GM19238 (cell line): ENCODE results near the gene CCDC83.
"Not testable (repeated sequence)": the region's sequence is repeated elsewhere in the genome, so short reads cannot be mapped to it uniquely, and the experiment has no call there.

Source experiments
- DNase-seq: peaks from one replicate; pipeline ENCODE4 v3.0.0; 2011; ENCODE audit warnings: low spot score; ENCODE audit not compliant: insufficient read length

Gene CCDC83

DNA sequence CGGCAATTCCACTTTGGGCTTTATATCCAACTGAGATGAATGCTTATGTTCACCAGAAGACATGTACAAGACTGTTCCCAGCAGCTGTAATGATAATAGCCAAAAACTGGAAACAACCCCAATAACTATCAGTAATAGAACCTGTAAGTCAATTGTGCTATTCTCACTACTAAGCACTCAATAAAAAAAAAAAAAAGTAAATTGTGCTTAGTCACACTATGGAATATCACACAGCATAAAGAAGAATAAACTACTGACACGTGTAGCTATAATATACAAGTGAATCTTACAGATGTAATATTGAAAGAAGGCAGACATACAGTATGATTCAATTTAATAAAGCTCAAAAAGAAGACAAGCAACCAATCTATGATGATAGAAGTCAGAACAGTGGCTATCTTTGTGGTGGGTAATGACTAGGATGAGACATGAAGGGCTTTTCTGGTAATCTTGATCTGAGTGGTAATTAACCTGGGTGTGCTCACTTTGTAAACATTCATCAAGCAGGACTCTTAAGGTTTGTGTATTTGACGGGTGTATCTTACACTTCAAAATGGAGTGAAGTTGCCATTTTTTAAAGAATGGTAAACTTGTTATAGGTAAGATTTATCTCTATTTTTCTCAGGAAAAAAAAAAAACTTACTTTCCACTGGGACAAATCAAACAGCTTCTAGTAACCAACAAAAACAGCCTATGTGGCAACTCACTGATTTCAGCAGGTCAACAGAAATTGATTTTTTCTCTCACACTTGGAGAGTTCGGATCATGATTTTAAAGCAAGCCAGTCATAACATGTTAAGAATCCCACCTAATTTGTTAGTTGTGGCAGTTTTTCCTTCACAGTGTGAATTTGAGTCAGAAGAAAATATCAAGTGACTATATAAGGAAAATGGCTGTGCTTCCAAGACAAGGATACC lies 84.2 kb downstream of the CCDC83 start:
- DNase-seq: no peak

DNA sequence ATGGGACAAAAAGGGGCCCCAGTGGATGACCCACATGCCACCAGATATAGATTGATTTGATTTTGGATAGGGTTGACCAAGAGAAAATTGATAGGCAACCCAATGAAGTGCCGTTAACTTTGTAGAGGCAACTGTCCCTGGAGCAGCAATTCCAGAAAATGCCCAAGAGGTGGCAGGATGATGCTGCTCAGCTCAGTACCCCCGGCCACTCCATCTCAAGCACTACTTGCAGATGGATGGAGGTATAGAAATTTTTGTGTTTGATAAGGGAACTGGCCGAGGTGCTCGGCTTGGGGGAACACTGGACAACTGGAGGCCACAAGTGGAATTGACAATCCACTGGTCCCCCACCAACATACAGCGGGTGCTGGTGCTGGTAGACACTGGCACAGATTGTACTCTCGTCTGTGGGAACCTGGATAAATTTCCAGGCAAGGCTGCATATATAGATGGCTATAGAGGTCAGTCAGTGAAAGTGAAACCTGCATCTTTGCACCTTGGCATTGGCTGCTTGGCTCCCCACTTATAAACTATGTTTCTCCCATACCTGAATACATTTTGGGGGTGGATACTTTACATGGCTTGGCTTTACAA lies 86.3 kb downstream of the CCDC83 start:
- DNase-seq: peak; percentile 25

DNA sequence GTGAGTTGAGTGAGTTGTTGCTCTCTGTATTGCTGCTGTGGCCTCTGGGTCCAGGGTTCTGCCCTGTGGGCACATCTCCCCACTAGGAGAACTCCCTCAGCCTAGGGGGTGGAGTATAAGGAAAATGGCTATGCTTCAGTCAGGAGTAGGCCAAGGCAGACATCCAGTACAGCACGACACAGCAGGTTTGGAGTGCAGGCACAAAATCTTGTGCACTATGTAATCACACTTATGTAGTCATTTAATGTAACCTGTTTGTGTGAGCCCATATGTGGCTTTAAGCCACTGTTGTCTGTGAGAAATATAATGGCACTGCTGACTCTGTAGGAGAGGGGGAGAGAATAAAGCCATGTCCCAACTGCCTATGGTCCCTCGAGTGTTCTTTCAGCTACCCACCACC lies 90.1 kb downstream of the CCDC83 start:
- no peak for DNase-seq

DNA sequence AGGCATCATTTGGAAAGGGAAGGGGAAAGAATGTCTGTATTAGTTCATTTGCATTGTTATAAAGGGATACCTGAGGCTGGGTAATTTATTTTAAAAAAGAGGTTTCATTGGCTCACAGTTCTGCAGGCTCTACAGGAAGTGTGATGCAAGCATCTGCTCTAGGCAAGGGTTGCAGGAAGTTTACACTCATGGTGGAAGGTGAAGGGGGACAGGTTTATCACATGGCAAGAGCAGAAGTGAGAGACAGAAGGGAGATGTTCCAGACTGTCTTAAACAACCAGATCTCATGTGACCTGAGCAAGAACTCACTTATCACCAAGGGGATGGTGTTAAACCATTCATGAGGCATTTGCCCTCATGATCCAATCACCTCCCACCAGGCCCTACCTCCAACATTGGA lies 90.6 kb downstream of the CCDC83 start:
- no peak for DNase-seq

DNA sequence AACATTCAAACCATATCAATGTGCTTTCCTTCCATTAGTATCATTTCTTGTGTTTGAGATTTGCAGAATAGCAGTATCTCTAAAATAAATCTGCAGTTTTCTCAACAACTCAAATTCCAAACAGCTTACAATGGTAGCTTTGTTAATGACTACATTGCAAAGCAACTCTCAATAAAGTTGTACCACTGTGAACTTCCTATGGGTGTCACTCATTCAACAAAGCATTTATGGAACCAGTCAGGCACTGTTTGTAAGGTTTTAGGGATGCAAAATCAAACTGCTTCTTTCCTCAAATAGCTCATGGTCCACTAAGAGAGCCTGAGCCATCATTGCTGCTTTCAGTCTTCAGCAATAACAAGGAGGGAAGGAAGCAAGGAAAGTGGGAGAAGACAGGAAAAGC lies 91.0 kb downstream of the CCDC83 start:
- DNase-seq: no peak

DNA sequence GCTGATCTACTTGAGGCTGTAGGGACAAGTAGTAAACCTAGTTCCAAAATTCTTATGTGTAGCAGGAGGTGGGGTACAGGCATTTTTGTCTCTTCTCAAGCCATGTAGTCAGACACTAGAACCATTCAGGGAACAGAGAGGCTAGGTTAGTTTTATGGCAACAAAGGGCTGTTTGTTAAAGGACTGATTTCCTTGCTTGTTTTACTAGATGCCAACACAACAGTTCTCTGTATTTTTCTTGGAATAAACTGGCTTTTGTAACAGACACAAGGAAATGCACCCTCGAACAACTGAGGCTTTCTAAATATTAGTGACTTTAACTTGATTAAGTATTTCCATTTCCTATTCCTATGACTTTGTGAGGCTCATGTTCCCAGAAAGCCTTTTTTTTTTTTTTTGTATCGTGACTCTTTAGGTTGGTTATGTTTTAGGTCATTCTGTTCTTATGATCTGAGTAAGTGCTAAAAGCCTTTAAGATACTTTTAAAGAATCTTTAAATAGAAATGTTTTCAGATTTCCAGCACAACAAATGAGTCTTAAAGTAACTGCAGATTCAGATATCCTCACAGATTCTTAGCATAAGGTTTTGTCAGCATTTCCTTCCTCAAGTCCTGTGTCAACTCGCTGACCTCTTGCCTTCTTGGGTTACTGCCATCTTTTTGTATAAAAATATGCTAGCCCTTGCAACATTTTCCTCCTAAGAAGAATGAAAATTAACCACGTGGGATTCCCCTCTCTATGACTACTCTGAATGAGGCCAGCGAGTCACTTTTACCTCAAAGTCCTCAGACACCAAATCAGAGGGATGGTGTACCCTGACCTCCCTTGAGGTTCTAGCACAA lies 92.5 kb downstream of the CCDC83 start:
- no peak for DNase-seq

DNA sequence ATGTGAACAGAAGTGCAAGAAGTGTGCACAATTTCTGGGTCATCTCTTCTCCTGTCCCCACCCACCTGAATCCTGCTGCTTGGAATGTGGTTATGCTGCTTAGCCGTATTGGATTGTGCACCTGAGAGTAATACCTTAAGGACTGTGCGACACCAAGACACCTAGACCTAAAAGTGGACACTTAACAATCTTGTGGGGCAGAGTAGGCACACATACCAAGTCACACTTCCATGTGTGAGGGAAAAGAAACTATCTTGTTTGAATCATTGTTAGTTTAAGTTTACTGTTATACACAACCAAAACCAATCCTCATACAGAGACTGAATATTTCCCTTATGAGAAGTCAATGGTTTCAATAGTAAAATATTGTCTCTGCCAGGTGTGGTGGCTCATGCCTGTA lies 93.7 kb downstream of the CCDC83 start:
- no peak for DNase-seq

DNA sequence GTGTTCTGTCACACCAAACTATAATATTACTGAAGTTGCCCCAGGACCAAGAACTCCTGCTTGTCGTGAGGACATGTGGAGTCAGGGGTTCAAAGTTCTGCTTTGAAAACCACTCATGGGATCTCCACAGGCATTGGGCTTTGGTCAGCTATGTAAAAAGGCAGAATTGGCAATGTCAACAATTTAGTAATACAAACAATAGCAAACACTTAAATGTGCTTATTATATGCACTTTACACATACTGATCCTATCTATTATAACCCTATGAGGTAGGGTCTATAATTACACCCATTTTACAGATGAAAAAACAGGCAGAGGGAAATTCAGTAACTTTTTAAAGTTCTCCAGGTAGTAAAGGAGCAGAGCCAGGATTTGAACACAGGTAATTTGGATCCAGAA lies 94.6 kb downstream of the CCDC83 start:
- DNase-seq: no peak

DNA sequence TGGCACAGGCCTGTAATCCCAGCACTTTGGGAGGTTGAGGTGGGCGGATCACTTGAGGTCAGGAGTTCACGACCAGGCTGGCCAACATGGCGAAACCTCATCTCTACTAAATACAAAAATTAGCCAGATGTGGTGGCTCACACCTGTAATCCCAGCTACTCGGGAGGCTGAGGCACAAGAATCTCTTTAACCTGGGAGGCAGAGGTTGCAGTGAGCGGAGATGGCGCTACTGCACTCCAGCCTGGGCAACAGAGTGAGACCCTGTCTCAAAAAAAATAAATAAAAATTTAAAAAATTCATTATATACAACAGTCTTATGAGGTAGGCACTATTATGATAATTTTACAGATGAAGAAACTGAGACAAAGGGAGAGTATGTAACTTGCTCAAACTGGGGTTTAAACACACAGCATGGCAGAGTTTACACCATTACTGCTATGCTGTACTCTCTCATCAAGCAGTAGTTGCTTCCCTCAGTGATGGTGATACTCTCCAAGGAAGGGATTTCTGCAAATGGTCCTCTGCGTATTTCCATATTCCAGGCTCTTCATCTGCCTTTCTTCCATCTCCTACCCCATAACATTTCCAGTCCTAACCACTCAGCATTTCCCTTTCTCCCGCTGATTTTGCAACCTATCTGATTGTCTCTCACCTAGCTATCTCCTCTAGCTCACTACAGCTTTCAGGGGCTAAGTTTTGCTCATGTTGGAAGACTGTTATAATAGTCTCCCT lies 95.3 kb downstream of the CCDC83 start:
- DNase-seq: no peak

DNA sequence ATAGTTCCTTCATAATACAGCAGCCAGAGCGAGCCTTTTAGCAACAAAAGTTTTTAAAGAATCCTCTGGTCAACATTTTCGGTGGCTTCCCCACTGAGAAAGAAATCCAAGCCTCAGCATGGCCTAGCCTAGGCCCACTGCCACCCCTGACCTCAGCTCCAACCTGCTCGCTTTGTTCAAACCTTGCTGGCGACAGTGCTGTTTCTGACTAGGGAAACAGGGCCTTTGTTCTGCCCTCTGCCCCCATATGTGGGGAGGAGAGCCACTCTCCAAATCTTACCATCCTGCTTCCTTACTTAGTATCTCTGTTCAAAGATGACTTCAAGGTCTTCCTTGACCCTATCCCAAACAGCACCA lies 95.8 kb downstream of the CCDC83 start:
- no peak for DNase-seq

DNA sequence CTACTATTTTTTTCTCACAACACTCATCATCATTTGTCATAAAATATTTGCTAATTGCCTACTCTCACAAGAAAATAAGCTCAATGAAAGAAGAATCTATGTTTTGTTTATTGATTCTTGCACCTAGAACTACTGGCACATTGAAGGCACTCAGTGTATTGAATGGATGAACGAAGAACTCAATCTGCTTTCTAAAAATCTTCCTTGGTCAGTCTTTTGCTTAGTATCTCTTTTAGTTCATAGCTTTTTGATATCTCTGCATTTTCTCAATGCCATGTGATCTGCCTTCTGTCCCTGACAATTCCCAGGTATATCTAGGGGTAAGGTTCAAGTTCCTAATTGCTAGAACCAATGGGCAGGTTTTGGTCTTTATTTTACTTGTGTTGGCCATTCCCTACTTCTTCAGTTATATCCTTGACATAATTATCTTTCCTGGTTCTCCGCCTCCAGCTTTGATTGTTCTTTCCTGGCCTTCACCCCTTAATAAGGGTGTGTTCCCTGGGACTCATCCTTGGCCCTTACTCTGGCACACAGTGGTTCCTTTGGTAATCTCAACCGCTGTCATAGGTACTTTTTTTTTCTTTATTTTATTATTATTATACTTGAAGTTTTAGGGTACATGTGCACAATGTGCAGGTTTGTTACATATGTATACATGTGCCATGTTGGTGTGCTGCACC lies 96.4 kb downstream of the CCDC83 start:
- DNase-seq: no peak

DNA sequence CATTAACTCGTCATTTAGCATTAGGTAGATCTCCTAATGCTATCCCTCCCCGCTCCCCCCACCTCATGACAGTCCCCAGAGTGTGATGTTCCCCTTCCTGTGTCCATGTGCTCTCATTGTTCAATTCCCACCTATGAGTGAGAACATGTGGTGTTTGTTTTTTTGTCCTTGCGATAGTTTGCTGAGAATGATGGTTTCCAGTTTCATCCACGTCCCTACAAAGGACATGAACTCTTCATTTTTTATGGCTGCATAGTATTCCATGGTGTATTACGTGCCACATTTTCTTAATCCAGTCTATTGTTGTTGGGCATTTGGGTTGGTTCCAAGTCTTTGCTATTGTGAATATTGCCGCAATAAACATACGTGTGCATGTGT lies 96.9 kb downstream of the CCDC83 start:
- DNase-seq: not testable (repeated sequence)

DNA sequence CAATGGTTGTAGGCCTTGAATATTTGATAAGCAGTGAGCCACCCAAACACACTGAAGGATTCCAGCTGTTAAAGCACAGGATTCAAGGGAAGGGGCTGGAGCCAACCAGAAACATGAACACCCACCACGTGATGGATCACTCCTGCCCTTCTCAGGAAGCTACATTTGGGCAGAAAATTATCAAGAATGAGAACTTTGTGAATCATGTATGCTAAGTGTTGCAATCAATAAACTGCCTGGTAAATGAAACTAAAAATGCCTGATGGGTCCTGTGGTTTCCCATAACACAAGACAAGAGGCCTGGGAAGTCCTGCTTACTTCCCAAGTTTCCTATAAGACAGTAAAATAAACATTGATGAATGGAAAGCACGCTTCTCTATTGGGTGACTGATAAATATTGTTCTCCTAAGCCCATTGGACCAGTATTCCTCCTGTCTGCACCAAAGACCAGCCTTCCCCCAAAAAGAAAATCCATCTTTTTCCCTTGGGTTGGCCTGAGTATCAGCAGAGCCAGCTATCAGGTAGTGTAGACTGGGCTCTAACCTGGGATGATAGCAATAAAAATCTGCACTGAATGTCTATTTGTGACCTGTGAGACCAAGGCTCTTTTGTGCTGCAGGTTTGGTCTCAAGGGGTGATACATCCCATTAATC lies 98.4 kb downstream of the CCDC83 start:
- DNase-seq: no peak

DNA sequence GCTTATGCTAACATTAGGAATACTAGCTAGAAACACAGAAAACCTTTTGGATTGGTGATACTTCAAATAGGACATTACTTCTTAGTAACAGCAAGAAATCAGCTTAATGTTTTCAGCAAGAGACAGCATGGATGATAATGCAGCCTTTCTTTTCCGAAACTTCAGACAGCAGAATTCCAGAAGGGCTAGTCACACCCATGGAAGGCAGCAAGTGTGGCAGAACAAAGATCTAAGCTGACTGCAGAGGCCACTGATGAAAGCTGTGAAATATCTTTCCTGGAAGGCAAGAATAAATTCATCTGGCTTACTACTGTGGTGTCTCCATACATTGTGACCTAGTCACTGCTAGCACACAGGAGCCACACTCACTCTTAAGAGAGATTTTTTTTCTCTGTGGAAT lies 100.3 kb downstream of the CCDC83 start:
- no peak for DNase-seq

DNA sequence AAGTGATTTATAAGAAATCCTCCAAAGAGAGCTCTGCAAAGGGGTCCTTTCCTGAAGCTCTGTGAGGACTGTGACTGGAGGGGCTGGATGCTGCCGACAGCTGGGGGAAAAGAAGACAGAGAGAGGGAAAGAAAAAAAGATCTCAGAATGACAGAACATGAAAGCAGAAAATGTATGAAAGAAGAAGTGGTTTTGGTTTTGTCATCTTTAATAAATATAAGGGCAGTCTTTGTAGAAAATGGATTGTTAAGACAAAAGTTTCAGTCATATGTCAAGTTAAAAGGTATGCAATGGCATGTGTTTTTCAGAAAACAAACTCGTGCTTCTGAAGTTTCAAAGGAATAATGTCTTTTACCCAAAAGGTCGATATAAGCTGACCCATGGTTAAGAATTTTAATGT lies 105.5 kb downstream of the CCDC83 start:
- no peak for DNase-seq

DNA sequence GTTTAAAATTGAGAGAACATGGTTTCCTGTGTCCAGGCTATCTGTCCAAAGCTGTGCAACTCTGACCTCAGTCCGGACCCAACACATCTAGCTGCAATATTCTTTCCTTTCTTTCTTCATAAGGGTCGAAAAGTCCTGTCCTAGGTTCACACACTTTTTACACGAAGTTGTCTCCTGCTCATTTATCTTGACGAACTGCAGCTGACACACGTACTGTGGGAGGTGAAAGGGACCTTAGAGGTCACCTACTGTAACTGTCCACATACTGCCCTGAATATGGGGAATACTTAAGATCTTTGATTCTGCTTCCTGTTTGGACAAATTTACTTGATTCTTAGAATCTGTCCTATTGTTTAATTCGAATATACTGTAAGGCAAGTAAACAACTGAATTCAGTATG lies 105.9 kb downstream of the CCDC83 start:
- DNase-seq: no peak

DNA sequence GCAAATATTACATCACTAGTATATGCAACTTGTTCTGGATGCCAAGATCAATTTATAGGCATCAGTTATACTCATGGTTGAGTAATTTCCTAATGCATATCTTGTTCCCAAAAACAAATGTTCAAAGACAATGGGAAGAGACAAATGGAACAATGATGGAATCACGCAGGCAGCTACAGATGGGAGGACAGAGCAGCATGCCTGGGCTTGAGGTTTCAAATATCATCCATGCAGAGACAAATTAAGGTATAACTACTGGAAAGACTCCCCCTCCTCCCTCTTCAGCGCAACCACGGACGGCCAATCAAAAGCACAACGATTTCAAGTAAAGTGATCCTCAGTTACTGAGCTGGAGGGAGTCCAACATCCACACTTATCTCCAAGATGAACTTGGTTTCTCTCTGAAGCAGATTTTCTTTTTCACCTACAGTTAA lies 106.8 kb downstream of the CCDC83 start:
- no peak for DNase-seq

DNA sequence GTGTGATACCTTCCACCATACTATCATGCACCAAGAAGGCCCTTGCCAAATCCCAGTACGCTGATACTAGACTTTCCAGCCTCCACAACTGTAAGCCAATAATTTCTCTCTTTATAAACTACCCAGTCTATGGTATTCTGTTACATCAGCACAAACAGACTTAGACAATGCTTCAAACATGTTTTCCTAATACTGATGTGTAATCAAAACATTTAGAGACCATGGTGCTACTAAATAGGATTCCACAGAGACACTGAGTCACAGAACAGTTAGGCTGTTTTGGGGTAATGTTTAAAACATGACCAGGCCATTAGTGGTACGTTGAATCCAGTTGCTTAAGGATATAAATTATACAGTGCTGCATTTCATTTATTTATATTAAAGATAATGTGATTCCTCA lies 110.0 kb downstream of the CCDC83 start:
- no peak for DNase-seq

DNA sequence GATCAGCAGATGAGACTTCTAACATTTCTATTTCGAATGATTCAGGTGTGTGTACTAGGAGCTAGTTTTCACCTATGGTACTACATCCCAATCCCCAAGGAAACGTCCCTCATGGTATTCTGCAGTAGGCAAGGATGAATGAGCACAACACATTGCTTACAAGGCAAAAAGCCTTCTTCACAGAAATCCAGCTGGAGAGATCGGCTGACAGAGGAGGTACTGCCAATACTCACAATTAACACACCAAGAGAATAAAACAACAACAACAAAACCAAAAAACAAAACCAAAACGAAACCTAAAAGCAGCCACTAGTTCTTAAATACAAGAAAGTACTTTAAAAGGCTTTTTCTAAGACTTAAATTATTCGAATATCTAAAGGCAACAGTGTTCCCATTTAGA lies 112.3 kb downstream of the CCDC83 start:
- no peak for DNase-seq
